HCT116 (cell line): ENCODE measurements around the gene UBE2V1.

Experiments used
- RAD21 ChIP-seq: IDR thresholded peaks from 2 replicates; pipeline ENCODE4 v1.6.1; 2012; ENCODE audit warnings: low read depth, mild to moderate bottlenecking
- SIN3A ChIP-seq: IDR thresholded peaks from 2 replicates; pipeline ENCODE4 v1.6.1; 2012; ENCODE audit warnings: low read depth
- TF ChIP-seq, protein P1 (sequence below), 3 experiments: fragments of 200-600 bp in 1 of 3; sonication (generic) in 1 of 3; IDR thresholded peaks in 2 of 3; conservative IDR thresholded peaks in 1 of 3; 2 replicates each; pipeline ENCODE4 v1.5.1; 2012 to 2017; ENCODE audit warnings: low read depth in 2 of 3, low read length in 2 of 3, antibody characterized with exemption in 1 of 3, borderline replicate concordance in 1 of 3, control low read depth in 1 of 3, mild to moderate bottlenecking in 1 of 3, mixed read lengths in 1 of 3, mixed run types in 1 of 3, moderate library complexity in 1 of 3; ENCODE audit not compliant: insufficient read depth in 1 of 3

DNA sequence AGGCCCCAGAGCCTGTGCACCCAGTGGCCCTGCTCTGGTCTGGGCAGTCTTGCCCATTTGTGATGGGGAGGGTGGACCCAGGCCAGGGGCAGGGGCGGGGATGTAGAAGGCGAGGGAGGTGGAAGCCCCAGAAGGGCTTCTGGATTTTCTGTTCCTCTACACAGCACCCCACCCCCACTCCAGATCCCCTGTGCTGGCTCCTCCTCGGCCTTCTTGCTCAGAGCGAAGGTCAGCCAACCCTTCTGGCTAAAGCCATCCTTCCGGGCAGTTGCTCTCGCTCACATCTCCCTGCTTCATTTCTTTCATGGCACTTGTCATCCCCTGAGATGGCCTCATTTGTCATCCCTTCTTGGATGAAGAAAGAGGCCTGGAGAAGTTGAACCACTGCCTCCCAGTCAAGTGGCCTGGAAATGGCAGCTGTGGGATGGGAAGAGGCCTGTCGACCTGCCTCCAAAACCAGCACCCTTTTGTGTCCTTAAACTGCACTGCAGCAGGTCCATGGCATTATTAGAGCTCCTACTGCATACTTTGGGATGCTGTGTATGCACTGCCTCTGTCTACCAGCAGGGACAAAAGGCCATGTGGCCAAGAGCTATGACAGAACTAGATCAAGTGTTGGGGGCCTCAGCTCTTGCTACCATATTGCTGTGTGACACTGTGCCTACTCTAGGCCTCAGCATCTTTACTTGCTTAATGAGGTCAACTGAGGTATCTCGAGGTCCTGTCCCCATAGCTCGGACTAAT lies 20.7 kb upstream of the UBE2V1 start:
- TF ChIP-seq, protein P1, sequence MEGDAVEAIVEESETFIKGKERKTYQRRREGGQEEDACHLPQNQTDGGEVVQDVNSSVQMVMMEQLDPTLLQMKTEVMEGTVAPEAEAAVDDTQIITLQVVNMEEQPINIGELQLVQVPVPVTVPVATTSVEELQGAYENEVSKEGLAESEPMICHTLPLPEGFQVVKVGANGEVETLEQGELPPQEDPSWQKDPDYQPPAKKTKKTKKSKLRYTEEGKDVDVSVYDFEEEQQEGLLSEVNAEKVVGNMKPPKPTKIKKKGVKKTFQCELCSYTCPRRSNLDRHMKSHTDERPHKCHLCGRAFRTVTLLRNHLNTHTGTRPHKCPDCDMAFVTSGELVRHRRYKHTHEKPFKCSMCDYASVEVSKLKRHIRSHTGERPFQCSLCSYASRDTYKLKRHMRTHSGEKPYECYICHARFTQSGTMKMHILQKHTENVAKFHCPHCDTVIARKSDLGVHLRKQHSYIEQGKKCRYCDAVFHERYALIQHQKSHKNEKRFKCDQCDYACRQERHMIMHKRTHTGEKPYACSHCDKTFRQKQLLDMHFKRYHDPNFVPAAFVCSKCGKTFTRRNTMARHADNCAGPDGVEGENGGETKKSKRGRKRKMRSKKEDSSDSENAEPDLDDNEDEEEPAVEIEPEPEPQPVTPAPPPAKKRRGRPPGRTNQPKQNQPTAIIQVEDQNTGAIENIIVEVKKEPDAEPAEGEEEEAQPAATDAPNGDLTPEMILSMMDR (IDR thresholded peaks at IDR 0.05 in 2 of 3, conservative IDR thresholded peaks at IDR 0.05 in 1 of 3; ENCODE audit: borderline replicate concordance in 1 of 3, insufficient read depth in 1 of 3, low read depth in 2 of 3, low read length in 2 of 3) = peak in 2 of 3 experiments; percentile 42 to 45; a peak in 4 of 6 replicates
- TF ChIP-seq RAD21 (no peak), SIN3A (no peak)
